Limb (tissue), 2 donors: ENCODE measurements around the gene KDM5C.
"Not testable (repeated sequence)": the region's sequence is repeated elsewhere in the genome, so short reads cannot be mapped to it uniquely, and the experiment has no call there.

Source experiments
- DNase-seq, 2 donors: peaks; one replicate each; pipeline ENCODE4 v3.0.0-alpha.2; 2016; ENCODE audit errors: extremely low spot score in 2 of 2

KDM5C gene

DNA sequence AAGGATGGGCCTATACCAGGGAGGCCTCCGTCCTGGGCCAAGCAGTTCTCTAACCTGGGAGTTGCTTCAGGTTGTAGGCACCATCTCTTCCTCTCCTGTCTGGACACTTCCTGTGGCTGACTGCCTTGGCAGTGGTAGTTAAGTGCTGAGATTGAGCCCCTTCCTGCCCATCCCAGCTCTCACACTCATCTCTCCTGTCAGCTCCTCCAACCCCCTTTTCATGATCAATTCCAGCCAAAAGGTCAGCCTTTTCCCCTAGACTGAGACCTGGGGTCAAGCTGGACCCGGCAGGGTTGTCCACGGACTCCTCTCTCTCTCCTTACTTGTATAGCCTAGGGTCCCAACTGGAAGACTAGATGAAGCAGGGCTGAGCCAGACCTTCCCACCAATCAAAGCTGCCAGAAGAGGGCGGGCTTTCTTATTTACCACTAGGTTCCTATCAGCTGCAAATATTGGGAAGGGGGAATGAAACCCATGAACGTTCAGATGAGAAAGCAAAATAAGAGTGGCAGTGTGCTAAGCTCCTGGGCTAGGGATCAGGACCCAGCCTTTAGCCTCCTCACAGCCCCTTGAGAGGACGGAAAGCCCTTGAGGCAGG lies 34.5 kb downstream of the KDM5C start:
- DNase-seq, result no peak

DNA sequence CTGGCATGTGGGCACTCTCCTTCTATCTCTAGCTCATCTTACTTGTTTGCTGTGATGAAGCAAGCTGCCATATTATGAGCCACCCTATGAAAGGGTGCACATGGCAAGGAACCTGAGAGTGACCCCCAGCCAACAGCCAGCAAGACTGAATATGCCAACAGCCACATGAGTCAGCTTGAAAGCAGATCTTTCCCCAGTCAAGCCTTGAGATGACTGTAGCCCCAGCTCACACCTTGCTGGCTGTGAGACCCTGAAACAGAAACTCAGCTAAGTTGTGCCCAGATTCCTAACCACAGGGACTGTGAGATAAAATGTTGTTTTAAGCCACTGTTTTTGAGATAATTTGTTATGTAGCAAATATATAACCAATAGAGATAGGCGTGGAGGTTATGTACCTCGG lies 36.2 kb downstream of the KDM5C start:
- no peak for DNase-seq

DNA sequence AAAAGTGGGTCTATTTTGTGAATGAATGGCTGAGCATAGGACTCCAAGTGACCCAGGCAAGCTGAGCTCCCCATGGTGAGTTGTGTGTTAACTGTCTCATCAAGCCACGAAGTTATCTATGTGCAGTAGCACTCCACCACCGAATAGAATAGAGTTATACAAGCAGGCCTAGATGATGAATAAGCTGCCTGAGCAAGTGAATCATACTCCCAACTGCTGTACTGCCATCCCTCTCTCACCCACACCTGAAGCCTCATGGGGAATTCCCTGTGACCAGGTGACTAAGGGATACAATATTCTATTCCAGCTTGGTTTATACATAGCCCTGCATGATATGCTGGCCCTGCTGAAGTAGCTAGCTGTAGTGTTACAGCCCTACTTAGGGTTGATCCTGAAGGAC lies 38.7 kb downstream of the KDM5C start:
- no peak for DNase-seq

DNA sequence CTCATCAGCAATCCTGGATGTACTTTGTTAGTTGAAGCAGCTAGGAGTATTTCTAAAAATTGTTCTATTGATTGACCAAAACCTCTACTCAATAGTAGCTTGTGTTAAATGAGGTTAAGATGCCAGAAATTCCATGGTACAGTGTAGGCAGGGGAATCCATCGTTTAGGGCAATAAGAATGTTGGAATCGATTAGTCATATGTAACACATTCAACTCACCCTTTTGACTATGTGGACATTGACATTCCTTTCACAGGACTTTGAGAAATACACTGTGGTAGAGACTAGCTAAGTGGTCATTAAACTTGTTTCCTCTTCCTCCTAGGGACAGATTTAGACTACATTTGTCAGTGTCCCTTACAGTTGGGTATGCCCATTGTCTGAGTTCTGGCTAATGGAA lies 40.2 kb downstream of the KDM5C start:
- no peak for DNase-seq

DNA sequence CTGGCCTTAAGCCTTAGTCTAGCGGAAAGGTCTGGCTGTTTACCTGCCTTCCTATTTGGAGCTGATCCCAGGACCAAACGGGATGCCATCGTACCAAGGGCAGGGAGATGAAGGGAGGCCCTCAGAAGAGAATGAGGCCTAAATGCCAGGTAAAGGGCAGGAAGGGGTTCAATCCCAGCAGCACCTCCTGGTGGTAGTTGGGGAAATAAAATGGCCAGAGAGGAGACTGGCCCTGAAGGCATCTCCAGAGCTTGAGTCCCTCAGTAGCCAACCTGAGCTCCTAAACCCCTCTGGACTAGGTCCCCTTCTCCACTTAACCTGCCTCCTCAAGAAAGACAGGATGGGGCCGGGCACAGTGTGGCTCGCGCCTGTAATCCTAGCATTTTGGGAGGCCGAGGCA lies 53.7 kb downstream of the KDM5C start:
- no peak for DNase-seq

DNA sequence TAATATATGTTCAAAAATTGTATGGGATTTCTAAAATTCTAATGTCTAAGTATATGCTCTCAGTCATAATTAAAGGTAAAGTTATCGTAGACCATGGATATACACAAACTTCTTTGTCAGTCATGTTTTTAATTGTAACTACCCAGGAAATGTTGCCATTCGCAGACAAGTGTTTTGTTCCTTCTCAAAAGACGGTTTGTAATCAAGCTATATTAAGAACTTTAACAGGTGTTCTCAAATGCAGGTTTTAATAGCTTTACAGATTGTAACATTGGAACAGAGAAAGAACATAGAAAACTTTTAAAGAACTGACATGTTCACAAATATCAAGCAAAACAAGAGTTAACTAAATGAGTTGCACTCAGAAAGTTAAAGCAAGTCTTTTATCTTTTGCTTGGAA lies 58.9 kb downstream of the KDM5C start:
- DNase-seq, result no peak

DNA sequence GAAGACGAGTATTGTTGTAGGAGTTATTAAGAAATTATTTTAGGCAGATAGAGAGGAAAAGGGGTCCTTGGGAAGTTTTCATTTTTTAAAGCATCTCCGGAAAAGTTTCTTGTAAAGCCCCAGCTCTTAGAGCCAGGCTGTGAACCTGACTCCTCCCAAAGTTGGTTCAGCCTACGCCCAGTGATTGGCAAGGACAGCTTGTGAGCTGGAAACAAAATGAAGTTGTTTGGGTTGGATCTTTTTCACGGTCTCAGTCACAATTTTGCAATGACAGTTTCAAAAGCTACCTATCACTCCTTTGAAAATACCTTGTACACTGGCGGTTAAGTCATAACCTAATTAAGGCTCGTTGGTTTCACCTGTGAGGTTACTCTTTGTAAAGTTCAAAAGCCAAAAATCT lies 60.4 kb downstream of the KDM5C start:
- not testable (repeated sequence) for DNase-seq

DNA sequence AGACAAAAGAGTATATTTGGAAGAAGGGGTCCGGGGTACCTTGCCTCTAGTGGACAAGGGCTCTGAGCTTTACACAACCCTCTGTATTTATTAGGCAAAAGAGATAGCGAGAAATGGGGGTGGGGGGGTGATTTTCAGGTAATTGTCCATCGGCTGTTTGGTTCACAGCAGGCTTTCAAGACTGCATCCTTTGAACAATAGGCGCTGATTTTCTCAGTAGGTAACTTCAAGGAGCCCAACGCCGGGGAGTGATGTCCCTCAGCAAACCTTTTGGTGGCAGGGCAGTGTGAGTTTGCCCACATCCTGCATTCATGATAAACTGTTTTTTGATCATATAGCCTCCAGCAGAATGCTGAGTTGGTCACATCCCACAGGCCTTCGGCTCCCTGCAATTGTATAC lies 61.6 kb downstream of the KDM5C start:
- DNase-seq, result no peak

DNA sequence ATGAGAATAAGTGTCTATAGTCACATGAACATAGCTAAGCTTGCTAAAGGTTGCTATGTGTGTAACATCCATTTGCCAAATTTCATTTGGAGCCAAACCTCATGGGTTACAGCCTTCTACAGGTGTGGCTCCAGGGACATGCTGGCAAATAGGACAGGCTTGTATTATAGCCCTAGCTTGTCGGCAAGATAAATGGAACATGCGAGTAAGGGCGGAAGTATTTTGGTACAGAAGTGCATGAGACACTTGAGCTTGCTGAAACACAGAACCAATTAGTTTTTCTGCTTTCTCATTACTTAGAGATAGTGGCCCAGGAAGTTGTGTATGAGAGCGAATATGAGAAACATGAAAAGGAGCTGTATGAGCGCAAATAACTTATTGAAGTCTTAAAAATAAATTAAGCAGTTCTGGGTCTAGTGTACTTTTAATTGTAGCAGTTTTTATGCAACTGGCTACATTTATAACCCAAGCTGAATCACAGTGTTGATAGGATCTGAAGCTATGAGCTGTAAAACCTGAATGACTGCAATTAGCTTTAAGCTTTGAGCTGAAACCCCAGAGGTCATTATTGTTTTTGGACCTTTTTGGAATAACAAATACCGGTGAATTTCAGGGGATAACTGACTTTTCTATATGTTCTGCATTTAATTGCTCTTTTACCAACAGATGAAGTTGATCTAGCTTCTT lies 64.6 kb downstream of the KDM5C start:
- no peak for DNase-seq

DNA sequence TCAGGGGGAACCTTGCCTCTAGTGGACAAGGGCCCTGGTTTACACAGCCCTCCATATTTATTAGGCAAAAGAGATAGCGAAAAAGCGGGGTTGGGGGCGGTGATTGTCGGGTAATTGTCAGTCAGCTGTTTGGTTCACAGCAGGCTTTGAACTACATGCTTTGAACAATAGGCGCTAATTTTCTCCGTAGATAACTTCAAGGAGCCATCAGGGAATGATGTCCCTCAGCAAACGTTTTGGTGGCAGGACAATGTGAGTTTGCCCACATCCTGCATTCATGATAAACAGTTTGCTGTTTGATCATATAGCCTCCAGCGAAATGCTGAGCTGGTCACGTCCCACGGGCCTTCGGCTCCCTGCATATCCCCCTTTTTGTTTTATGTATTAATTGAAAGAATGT lies 65.8 kb downstream of the KDM5C start:
- no peak for DNase-seq

DNA sequence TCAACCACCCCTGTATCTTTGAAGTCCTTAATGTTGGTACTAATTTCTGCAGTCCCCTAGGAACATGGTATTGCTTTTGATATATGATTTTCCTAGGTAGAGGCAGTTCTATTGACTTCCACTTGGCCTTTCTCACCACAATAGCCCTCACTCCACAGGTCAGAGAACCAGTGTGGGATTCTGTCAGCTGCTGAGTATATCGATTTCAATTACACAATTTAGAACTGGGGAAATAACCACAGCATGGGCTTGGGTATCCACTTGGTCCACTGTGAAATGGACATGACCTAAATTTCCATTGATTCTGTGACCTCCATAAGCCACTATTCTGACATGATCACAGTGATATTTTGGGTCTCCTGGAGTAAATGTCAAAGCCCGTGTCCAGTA lies 68.8 kb downstream of the KDM5C start:
- DNase-seq, result no peak

DNA sequence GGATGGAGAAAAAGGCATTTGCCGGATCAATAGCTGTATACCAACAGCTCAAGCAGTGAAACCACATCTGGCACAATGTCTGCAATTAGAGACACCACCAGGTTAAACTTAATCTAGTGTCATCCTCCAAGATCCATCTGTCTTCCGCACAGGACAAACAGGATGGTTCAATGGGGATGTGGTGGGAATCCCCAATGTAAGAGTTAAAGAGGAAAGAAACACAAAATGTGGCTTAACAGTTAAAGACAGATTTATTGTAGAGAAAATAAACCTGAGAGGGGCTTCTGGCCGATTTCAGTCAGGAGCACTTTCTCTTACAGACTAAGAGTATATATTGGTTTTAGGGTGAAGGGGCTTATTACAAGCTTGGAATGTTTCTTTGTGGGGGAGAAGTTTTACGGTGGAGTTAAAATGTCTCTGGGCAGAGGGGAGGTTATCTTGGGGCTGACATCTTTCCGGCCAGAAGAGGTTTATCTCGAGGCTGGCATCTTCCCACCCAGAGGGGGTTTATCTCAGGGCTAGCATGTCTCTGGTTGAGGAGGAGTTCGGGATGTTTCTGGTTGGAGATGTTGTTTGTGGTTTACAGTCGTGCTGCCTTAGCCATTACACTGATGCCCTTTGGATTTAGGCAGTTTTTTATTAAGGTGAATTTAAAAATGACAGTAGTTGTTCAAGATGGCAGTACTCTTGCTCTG lies 69.3 kb downstream of the KDM5C start:
- no peak for DNase-seq

DNA sequence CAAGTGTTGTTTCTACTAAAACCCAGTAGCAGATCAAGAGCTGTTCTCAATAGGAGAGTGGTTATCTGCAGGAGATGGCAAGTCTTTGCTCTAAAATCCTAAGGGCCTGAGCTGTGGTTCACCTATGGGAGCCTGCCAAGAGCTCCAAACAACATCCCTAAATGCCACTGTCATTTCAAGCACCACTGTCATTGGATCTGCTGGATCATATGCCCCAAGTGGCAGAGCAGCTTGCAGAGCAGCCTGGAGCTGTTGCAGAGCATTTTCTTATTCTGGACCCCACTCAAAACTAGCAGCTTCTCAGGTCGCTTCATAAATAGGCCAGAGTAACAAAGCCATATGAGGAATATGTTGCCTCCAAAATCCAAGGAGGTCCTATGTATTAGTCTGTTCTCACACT lies 71.4 kb downstream of the KDM5C start:
- no peak for DNase-seq
